Activated gamma-delta T cell (primary cell): ENCODE data around the gene SLC16A11.
"Not testable (repeated sequence)": the region's sequence is repeated elsewhere in the genome, so short reads cannot be mapped to it uniquely, and the experiment has no call there.

Source experiments
- DNase-seq: peaks from one replicate; lab custom pipeline; 2025; lab: John Stamatoyannopoulos, UW

SLC16A11 gene

DNA sequence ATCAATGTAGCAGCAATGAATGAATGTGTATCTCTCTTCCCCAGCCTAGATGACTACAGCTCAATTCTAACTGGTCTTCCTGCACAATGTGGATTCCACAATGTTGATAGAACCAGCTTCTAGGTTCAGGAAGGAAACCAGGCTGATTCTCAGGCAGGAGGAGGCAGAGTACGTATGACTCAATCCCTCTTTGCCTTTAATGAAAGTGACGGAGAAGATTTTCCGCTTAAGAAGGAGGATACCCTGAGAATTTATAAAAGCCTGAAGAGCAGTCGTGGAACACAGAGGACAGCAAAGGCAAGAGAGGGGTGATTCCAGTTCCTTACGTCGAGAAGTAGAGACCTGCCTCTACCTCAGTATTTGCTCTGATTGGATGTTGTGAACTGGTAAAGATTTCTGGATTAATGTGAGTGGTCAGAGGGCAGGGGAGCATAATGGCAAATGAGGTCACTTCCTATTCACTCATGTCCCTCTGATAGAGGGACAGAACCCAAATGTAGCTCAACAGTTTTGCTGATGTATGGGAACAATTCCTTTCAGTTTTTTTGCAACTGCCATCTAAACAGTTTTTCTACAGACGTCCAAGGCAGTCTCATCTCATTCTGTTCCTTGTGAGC, 15.0 kb upstream of the SLC16A11 start:
- no peak for DNase-seq

DNA sequence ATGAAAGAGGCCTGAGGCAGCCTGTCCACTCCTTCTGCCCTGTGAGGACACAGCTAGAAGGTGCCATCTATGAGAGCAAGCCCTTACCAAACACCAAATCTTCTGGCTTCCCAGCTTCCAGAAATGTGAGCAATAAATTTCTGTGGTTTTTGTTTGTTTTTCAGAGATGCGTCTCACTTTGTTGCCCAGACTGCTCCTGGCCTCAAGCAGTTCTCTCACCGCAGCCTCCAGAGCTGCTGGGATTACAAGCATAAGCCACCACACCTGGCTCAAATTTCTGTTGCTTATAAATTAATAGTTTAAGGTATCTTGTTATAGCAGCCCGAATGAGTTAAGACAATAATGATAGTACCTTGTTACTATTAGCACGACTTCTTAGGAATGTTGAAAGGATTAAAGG, 12.5 kb upstream of the SLC16A11 start:
- DNase-seq, result no peak

DNA sequence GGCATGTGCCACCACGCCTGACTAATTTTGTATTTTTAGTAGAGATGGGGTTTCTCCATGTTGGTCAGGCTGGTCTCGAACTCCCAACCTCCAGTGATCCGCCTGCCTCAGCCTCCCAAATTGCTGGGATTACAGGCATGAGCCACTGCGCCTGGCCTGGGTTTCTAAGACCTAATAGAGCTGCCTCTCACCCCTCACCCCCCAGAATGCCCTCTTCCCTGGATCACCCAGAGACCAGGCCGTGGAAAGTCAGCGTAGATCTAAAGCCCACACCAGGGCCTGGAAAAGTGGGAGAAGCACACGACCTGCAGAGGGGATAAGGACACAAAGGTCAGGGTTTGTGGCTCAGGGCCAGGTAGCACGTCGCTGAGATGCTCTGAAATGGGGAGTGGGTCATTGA, 6.7 kb upstream of the SLC16A11 start:
- DNase-seq, result not testable (repeated sequence)

DNA sequence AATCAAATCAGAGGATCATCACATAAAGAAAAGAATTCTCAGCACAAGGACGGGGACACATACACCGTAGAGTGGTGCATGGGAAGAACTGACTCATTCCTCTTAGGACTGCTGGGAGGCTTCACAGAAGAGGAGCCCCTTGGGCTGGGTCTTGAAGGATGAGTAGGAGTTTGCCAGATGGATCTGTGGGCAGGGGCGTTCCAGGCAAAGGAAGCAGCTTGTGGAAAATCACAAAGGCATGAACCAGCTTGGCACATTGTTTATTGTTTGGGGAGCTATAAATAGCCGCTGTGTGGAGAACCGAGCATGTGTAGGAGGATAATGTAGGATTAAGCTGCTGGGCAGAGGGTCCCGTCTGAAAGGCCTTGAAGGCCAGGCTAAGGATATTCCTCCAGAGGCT, 5.1 kb upstream of the SLC16A11 start:
- DNase-seq, result no peak

DNA sequence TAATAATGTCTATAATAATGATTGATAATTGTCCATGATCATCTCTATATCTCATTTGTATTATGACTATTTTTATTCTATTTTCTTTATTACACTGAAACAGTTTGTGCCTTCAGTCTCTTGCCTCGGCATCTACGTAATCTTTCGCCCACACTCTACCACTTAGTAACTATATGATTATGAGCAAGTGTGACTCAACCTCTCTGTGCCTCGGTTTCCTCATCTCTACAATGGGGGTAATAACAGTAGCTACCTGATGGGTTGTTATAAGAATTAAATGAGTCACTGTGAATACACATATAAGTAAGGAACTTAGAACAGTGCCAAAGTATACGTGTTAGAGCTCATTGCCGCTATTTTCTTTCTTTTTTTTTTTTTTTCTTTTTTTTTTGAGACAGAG, 3.7 kb upstream of the SLC16A11 start:
- no peak for DNase-seq

DNA sequence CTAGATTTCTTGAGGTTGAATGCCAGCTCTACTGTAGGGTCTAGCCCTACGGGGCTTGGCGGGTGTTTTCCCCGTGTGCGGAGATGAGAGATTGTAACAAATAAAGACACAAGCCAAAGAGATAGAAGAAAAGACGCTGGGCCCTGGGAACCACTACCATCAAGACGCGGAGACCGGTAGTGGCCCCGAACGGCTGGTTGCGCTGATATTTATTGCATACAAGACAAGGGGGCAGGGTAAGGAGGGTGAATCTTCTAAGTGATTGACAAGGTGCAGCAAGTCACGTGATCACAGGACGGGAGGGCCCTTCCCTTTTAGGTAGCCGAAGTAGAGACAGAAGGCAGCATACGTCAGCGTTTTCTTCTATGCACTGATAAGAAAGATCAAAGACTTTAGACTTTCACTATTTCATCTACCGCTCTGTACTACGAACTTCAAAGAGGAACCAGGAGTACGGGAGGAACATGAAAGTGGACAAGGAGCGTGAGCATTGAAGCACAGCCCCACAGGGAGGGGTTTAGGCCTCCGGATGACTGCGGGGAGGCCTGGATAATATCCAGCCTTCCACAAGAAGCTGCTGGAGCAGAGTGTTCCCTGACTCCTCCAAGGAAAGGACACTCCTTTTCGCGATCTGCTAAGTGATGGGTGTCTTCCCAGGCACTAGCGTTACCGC, 3.0 kb upstream of the SLC16A11 start:
- not testable (repeated sequence) for DNase-seq

DNA sequence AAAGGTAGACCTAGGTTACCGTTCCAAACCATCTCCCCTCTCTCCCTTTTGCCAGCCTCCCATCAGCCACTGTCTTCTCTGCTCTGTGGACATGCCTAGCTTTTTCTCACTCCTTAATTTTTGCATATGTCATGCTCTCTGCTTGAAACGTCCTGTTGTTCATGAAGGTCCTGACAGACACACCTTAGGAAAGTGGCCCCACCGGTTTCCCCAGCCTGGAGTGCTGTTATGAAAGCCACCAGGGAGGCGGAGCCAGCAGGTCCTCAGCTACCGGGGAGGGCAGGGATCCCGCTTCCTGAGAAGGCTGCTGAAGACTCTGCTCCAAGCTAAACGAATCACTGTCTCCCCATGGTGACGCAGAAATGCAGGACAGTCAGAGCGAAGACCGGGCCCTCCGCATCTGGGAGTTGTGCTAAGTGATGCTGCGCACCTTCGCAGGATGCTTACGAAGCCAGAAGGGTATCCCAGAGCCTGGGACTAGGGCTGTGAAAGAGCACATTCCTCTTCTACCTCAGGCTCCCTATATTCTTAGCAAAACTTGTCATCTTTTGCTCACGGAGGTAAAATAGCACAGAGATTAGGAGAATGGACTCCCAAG, 2.3 kb upstream of the SLC16A11 start:
- DNase-seq, result no peak

DNA sequence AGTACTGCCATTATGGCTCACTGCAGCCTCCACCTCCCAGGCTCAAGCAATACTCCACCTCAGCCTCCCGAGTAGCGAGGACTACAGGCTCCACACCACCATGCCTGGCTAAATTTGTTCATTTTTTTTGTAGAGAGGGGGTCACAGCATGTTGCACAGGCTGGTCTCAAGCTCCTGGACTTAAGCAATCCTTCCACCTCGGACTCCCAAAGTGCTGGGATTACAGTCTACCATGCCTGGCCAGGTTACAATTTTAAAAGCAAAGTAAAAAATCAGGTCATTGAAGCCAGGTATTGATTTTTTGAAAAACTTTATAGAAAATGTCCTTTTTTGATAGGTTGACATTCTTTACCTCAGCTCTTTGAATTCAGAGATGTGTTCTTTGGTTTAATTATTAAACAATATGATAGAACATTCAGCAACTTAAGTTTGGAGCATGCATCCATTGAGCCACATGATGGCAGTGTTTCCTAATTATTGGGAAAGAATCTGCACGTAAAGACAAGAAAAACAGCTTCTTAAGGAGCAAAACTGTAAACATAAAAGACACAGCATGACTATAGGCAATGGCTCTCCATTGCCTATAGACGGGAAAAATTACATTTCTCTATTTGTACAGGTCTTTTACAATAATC, 1.7 kb upstream of the SLC16A11 start:
- no peak for DNase-seq

DNA sequence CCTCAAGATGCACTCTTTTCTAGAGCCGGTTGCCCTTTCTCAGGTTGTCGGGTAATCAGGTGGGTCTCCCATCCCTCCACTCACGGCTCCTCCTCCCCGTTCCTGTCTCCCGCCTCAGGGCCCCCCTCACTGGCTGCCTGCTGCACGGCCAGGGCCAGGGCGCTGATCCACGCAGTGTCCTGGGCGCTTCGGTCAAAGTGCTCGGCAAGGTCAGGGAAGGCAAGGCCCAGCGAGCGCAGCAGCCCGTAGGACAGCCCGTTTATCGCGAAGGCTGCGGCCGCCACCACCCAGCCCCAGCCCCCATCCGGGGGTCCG, 753 bp downstream of the SLC16A11 start:
- no peak for DNase-seq

DNA sequence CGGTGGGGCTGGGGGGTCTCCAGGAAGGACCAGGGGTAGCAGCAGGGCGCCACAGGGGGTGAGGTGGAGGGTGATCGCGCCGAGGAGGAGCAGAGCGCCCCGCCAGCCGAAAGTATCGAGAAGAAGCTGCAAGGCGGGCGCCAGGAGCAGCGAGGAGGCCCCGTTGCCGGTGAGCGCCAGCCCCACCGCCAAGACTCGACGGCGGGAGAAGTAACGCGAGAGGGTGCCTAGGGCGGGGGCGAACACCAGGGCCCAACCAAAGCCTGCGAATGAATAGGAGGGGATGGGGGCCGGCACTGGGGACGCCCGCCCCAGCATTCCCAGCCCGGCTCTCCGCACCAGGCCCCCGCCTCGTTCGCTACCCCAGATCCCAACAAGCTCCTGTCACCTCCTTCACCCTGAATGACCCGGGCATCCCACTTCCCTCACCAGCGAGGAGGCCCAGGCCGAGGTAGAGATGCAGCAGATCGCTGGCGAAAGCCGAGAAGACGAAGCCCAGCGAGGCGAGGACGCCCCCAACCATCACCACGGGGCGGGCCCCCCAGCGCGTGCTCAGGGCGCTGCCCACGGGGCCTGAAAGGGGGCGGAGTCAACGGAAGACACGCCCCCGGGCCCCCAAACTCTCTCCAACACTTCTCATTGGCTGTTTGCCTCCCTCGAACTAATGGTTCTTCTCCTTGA, 1.3 kb downstream of the SLC16A11 start:
- peak; percentile 29 for DNase-seq

DNA sequence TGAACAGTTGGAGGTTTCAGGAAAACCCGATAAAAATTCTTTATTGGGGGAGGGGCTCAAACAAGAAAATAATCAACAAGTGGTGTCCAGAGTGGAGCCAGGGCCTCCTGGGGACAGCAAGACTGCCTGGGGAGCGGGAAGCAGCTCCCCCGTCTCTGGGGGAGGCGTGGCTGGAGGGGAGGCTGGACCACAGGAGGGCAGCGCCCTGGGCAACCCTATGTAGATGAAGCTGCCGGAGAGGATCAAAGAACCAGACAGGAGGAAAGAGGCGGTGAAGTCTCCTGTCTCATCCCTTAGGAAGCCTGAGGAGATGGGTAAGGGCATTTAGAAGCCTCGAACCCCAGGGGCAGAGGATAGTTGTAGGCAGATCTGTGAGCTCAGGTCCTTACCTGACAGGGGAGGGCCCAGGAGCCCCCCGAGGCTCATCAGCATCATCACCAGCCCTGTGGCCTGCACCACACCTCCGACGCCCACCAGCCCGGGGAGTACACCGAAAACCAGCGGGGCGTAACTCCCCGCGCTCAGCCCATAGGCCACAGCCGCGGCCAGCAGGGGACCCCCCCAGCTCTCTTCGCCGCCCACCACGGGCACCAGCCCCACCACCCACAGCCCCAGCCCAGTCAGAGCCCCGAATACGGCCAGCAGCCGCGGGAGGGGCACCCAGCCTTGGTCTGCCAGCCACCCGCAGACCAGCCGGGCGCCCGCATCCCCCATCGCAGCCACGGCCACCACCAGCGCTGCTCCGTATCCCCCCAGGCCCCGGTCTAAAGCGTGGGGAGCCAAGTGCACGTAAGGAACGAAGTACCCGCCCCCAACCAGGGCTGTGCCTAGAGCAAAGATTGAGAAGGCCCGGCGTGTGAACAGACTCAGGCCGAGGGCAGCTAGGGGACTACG, 2.0 kb downstream of the SLC16A11 start:
- peak; percentile 27 for DNase-seq

DNA sequence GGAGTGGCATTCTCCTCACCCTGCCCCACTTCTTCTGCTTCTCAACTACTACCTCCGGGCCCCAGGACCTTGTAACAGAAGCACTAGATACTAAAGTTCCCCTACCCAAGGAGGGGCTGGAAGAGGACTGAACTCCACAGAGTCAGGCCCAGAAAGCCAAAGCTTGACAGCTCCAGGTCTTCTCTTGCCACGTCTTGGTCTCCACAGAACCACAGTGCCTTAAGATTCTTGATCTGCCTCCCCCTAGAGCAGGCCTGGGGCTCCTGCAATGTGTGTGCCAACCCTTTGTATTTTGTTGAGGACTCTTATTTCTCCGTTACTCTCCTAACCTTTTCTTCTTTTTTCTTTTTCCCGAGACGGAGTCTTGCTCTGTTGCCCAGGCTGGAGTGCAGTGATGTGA, 4.1 kb downstream of the SLC16A11 start:
- no peak for DNase-seq

DNA sequence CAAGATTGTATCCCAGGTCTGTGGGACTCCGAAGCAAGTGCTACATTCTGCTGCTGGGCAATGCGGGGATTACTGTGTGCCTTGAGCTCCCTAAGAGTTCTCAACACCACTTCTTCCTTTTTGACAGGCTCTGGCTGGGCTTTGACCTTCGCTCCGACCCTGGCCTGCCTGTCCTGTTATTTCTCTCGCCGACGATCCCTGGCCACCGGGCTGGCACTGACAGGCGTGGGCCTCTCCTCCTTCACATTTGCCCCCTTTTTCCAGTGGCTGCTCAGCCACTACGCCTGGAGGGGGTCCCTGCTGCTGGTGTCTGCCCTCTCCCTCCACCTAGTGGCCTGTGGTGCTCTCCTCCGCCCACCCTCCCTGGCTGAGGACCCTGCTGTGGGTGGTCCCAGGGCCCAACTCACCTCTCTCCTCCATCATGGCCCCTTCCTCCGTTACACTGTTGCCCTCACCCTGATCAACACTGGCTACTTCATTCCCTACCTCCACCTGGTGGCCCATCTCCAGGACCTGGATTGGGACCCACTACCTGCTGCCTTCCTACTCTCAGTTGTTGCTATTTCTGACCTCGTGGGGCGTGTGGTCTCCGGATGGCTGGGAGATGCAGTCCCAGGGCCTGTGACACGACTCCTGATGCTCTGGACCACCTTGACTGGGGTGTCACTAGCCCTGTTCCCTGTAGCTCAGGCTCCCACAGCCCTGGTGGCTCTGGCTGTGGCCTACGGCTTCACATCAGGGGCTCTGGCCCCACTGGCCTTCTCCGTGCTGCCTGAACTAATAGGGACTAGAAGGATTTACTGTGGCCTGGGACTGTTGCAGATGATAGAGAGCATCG, 5.6 kb downstream of the SLC16A11 start:
- no peak for DNase-seq

DNA sequence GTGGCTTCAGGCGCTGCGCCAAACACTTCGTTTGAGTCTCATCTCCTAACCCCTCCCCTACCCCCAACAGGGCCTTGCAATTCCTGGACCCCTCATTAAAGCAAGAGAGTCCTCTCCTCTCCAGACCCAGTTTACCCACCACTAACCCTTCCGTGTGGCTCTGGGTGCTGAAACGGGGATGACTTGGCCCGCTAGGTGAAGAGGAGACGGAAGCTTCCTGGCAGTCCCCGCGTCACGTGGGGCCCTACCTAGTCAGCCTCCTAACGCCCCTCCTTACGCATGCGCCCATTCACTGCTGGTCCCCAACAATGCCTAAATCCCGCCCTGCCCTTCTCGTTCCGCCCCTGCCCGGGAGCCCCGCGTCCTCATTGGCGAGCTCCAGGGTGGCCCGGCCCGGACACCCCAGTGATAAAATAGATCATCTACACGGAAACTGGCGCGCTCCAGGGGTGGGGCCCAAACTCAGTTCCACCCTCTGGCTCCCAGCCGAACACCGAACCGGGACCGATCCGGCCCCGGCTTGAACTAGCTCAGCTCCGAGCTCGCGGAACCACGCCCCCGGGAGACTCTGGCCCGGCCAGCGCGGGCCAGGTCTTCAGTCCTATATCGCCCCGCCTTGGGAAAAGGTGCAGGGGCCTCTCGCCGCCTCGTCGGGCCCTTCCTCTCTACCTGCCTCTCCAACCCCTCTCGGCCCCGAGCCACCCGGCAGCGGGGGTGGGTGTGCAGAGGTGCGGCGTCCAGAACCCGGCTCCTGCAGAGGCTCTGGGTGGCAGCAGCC, 8.1 kb downstream of the SLC16A11 start, which contains the start of gene SLC16A13:
Gene SLC16A13 (plus strand): TSS at position 425 of the 778 bp plus-strand sequence. CDS start 368 bp downstream, outside the sequence.
- DNase-seq, result peak; percentile 92

DNA sequence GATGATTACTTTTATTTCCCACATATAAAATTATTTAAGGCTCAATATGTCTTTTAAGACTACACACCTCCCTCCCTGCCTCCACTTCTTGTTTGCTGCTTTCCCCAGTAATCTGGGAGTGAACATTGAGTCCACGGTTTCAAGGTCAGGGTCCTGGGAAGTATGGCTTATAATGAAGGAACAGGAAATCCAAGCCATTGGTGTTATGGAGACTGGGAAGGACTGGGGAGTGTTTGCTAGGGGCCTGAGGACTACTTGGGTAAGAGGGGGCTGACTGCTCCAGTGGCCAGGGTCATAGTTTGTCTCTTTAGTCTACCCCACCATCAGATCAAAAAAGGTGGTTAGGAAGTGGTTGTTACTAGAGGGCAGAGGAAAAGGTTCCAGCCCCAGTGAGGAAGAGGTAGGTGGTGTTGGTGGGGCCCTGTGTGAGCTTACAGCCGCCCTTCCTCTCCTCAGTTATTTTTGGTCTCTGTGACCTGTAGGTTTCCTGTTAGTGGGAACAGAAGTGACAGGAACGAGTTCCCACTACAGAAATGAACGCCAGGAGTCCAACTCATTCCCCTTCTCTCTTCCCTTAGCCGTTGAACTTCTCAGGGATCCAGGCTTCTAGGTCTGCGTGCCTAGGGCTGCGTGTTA, 8.8 kb downstream of the SLC16A11 start:
- no peak for DNase-seq

DNA sequence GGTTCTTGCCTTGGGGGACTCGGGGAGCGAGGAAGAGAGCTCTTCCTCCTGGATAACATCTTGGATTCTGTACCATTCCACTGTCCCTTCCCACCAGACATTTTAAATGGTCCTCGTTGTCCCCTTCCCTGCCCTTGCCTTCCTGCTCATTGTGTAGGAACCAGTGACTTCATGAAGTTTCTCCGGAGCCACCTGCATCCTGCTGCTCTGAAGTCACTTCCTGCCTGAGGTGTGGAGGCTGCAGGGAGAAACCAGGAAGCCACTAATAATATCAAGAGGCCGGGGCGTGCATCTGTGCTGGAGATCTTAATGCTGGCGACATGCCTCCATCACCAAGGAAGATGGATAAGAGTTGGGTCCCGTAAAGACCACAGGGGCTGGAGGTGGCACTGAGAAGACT, 14.2 kb downstream of the SLC16A11 start:
- DNase-seq, result no peak

DNA sequence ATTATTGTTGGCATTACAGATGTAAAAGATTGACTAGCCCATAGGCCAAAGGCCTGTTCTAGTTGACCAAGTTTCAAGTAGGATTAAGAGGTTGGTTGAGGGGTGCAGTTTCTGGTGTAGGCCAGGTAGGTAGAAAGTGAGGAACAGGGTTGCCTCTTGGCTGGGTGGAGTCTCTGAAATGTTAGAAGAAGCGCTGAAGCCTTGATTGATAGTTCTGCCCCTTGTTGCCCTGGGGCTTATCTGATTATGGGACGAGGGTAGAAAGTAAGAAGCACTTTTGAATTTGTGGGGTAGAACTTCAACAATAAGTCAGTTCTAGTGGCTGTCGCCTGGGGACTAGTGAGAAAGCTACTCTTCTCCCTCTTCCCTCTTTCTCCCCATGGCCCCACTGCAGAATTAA, 14.8 kb downstream of the SLC16A11 start:
- no peak for DNase-seq

DNA sequence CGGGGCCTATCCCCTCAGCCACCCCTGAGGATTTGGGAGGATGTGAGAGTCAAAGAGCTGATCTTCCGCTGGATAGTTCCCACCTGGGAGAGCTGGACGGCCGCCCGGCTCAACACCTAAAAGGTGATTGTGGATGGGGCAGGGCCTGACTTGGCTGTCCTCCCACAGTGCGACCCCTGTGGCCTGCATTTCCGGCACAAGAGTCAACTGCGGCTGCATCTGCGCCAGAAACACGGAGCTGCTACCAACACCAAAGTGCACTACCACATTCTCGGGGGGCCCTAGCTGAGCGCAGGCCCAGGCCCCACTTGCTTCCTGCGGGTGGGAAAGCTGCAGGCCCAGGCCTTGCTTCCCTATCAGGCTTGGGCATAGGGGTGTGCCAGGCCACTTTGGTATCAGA, 16.6 kb downstream of the SLC16A11 start:
- DNase-seq, result no peak

DNA sequence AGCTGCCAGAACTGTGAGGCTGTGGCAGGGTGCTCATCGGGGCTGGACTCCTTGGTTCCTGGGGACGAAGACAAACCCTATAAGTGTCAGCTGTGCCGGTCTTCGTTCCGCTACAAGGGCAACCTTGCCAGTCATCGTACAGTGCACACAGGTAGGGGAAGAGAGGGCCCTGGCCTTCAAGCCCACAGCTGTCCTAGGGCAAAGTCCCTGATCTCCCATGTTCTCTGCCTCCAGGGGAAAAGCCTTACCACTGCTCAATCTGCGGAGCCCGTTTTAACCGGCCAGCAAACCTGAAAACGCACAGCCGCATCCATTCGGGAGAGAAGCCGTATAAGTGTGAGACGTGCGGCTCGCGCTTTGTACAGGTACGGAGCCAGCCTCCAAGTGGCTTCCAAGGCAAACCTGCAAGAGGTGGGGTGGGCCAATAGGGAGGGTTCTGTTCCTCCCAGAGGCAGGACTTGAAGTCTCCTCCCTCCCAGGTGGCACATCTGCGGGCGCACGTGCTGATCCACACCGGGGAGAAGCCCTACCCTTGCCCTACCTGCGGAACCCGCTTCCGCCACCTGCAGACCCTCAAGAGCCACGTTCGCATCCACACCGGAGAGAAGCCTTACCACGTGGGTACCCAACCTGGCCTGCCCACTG, 17.3 kb downstream of the SLC16A11 start:
- no peak for DNase-seq
